ENCODE measurements around the gene FBXO4. TPM values are rescaled to one million over a fixed set of nuclear protein-coding genes. Genes with fewer than 3 reads are reported as not detected.

FBXO4 gene, protein sequence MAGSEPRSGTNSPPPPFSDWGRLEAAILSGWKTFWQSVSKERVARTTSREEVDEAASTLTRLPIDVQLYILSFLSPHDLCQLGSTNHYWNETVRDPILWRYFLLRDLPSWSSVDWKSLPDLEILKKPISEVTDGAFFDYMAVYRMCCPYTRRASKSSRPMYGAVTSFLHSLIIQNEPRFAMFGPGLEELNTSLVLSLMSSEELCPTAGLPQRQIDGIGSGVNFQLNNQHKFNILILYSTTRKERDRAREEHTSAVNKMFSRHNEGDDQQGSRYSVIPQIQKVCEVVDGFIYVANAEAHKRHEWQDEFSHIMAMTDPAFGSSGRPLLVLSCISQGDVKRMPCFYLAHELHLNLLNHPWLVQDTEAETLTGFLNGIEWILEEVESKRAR
- total RNA-seq, result 11.2 and 14.5 TPM in 2 replicates

DNA sequence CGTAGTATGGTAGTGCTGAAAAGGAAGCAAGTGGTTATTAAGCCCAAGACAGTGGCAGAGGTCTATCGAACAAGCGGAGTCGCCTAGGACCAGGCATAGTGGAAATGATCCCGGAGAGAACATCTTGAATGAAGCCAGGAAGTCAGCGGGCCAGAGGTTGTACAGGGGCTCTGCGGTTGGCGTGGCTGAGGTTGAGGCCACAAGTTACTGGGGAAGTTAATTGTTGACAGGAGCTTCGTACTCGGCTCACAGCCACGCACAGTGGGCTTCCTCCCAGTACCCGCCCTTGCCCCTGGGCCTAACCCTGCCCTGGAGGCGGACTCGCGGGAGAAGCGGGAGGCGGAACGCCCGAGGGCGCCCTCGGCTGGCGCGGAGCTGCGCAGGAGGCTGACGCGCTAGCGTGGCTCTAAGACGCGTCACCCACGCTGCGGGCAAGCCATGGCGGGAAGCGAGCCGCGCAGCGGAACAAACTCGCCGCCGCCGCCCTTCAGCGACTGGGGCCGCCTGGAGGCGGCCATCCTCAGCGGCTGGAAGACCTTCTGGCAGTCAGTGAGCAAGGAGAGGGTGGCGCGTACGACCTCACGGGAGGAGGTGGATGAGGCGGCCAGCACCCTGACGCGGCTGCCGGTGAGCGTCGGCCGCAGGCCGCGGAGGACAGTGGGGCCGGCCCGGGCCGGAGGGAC is at the start of gene FBXO4:
TSS of gene FBXO4 (plus strand) at position 410 of the 683 bp plus-strand sequence. CDS start at position 439, 29 bp downstream.
- peak; percentile 86 for DNase-seq (ENCODE audit: low read depth)
- TF ChIP-seq, protein P1, sequence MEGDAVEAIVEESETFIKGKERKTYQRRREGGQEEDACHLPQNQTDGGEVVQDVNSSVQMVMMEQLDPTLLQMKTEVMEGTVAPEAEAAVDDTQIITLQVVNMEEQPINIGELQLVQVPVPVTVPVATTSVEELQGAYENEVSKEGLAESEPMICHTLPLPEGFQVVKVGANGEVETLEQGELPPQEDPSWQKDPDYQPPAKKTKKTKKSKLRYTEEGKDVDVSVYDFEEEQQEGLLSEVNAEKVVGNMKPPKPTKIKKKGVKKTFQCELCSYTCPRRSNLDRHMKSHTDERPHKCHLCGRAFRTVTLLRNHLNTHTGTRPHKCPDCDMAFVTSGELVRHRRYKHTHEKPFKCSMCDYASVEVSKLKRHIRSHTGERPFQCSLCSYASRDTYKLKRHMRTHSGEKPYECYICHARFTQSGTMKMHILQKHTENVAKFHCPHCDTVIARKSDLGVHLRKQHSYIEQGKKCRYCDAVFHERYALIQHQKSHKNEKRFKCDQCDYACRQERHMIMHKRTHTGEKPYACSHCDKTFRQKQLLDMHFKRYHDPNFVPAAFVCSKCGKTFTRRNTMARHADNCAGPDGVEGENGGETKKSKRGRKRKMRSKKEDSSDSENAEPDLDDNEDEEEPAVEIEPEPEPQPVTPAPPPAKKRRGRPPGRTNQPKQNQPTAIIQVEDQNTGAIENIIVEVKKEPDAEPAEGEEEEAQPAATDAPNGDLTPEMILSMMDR (IDR thresholded peaks at IDR 0.05; ENCODE audit: insufficient read depth, low read depth, low read length), result peak; percentile 50
- H3K4me3 ChIP-seq (ENCODE audit: low read depth, low read length), result peak within 1 kb of the TSS; percentile 76

DNA sequence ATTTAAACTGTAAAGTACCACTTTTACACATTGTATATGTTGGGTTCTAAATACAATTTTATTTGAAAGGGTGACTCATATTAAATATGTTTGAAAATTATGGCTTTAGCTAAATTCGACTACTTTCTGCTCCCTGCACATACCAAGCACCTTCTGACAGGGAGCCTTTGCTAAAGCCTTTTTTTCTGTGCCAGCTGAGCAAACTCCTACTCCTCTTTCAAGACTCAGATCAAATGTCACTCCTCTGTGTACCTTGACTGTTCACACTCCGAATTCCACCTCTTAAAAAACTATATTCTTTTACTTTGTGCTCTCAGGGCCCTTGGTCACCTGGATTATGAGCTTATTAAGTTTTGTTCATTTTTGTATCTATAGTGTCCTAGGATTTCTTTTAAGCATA is 48.4 kb upstream of the FBXO4 start:
- no peak overlapping the region for H3K4me3 ChIP-seq (ENCODE audit: low read depth, low read length)
- TF ChIP-seq, protein P1 (IDR thresholded peaks at IDR 0.05; ENCODE audit: insufficient read depth, low read depth, low read length), result no peak
- no peak for DNase-seq (ENCODE audit: low read depth)

DNA sequence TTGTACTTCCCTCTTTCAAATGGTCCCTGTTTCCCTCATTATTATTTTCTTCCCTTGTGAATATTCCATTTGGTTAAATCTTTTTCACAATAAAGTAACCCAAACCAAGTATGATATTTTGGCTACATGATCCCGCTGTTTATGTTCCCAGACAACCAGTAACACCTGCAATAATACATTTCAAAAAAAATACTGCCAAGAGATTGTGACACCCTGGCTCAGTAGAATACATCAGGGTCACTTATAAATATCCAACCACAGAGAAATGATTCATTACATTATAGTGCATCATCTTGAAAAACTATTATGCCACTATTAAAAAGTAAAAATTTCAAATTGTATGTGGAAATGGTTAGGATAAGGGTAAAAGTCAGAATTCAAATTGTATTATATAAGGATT is 47.7 kb upstream of the FBXO4 start:
- no peak for DNase-seq (ENCODE audit: low read depth)
- TF ChIP-seq, protein P1 (IDR thresholded peaks at IDR 0.05; ENCODE audit: insufficient read depth, low read depth, low read length), result no peak
- no peak overlapping the region for H3K4me3 ChIP-seq (ENCODE audit: low read depth, low read length)

DNA sequence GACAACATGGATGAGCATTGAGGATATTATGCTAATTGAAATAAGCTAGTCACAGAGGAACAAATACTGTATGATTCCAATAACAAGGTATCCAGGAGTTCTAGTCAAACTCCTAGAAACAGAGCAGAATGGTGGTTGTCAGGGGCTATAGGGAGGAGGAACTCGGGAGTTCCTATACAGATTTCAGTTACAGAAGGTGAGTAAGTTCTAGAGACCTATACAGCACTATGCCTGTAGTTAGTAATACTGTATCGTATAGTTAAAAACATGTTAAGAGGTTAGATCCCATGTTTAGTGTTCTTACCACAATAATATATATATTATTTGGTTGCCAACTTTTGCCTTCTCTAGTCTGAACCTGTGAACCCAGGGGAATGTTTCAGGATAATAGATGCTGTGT is 46.9 kb upstream of the FBXO4 start:
- no peak for DNase-seq (ENCODE audit: low read depth)
- TF ChIP-seq, protein P1 (IDR thresholded peaks at IDR 0.05; ENCODE audit: insufficient read depth, low read depth, low read length), result no peak
- H3K4me3 ChIP-seq (ENCODE audit: low read depth, low read length), result no peak overlapping the region

DNA sequence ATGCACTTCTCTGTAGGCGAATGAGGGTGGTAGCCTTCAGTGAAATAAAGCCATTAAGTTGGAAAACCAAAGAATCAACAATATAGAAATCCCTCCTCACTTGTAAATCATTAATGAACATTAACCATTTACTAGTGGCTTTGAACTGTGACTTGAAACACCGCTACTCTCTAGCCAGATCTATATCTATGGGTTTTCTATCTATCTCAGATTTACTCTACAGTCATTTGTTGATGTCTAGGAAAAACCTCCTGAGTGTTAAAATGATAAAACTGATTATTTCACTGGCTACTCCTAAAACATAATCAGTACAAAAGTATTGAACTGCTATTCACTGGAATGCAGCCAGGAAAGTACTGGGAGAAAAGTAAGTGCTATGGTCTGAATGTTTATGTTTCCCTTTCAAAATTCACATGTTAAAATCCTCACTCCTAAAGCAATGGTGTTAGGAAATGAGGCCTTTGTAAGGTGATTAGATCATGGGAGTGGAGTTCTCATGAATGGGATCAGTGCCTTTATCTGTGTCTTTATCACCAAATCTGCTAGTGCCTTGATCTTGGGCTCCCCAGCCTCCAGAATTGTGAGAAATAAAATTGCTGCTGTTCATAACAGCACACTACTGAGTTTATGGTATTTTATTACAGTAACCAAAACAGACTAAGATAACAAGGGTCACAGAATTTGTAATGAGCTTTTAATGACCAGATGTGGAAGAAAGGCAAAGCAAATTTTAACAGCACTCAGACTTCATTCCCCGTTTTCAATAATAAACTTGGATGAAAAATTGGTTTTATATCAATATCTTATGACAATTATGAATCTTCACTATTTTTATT is 46.2 kb upstream of the FBXO4 start:
- TF ChIP-seq, protein P1 (IDR thresholded peaks at IDR 0.05; ENCODE audit: insufficient read depth, low read depth, low read length), result no peak
- no peak for DNase-seq (ENCODE audit: low read depth)
- no peak overlapping the region for H3K4me3 ChIP-seq (ENCODE audit: low read depth, low read length)

DNA sequence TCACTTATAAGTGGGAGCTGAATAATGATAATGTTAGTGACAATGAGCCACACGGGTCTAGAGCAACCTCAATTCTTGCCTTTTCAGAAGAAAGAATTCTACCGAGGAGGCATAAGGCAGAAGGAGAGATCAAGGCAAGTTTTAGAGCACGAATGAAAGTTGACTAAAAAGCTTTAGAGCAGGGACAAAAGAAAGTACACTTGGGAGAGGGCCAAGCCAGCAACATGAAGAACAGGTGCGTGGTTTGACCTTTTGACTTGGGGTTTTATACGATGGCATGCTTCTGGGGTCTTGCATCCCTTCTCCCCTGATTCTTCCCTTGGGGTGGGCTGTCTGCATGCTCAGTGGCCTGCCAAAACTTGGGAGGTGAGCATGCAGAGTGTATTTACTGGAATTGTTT is 42.3 kb upstream of the FBXO4 start:
- H3K4me3 ChIP-seq (ENCODE audit: low read depth, low read length), result no peak overlapping the region
- no peak for DNase-seq (ENCODE audit: low read depth)
- TF ChIP-seq, protein P1 (IDR thresholded peaks at IDR 0.05; ENCODE audit: insufficient read depth, low read depth, low read length), result no peak
